Hematopoietic multipotent progenitor cell treated with erythropoietin and hydrocortisone succinate and interleukin-3 and kit ligand, for 6 days (in vitro differentiated cells): ENCODE measurements around the gene BAHD1.

Experiments
- DNase-seq: peaks from one replicate; pipeline ENCODE4 v3.0.0-alpha.2; 2015

BAHD1 gene

DNA sequence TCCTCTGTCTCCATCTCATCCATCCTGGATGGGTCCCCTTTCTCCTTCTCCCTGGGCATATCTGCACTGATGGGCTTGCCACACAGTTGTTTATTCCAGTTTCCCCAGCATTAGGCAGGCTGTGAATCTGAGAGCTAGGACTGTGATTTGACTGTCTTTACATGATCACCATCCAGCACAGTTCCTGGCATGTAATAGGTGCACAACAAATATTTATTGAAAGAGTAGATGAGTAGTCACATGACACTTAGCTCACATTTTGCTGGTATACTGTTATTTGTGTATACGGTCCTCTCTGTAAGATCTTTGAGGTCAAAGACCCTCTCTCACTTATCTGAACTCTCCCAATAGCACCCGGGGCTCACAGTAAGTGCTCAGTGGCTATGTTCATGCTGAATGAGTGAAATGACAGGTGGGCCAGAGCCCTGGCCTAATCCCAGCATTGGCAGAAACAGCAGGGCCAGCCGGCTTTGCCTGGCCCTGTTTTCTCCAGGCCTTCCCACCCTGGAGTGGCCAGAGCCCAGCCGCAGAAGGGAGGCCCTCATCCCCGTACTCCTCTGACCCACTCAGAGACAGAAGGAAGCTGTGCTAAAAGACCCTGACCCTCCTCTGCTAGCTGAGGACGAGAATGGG lies 16.2 kb upstream of the BAHD1 start:
- no peak for DNase-seq

DNA sequence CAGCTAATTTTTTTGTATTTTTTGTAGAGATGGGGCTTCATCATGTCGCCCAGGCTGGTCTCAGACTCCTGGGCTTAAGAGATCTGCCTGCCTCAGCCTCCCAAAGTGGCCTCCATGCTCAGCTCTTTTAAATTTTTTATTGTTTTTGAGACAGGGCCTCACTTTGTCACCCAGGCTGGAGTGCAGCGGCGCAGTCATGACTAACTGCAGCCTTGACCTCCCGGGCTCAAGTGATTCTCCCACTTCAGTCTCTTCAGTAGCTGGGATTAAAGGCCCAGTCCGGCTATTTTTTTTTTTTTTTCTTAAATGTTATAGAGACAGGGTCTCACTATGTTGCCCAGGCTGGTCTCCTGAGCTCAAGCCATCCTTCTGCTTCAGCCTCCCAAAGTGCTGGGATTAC lies 15.1 kb upstream of the BAHD1 start:
- no peak for DNase-seq

DNA sequence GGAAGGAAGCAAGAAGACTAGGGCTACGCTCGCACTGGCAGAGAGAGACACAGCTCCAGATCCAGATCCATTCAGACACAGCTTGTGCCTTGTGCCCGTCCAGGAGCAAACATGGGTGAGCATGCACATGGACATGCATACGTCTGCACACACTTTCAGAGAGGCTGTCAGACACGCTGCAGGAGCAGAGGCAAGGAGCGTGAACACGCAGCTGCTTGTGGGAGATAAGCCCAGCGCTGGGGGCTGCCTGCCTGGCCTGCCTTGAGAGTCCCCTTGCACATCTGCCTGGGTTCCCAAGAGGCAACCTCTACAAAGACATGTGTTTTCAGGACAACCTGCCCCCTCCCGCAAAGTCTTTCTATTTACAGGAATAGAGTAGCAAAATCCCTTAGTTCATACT lies 13.6 kb upstream of the BAHD1 start:
- peak; percentile 89 for DNase-seq

DNA sequence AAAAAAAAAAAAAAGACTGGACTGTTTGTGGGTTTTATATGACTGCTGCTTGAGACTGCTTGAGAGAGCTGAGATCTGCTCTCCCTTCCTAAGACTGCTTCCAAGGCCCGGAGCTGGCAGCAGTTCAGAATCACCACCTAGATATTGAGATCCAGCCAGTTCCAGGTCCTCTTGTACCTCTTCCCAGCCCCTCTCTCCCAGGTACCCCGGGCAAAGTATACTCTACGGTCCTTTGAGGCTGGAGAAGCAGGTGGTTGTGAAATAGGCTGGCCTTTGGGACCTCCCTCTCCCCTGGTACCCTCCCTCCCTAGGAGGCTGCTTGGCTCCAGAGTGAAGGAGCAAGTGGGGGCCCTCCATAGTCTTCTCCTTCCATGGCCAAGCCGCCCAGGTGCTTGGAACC lies 12.6 kb upstream of the BAHD1 start:
- DNase-seq, result no peak

DNA sequence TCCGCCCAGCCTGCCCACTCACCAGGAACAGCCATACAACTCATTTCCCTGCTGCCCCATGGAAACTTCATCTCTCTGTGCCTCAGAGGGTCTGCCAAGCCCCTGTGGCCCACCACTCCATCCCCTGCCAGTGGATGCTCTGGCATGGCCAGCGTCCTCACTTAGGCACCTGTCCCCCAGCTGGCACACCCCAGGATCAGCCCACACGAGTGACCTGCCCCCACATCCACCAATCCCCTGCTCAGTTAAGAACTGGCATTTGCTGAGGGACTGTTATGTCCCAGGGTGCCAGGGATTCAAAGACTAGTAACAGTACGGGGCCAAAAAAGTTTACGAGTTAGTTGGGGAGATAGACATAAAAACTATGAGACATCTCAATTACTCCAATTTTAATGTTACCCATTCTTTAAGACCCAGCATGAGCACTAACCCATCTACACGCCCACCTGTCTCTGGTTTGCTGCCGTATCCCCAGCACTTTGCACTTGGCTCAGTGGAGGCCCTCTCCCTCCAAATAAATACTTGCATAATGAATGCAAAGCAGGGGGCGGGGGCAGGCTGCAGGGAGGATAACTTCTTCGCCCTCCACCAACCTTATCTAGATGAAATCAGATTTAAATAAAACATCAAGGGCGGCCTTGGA lies 11.6 kb upstream of the BAHD1 start:
- DNase-seq, result no peak

DNA sequence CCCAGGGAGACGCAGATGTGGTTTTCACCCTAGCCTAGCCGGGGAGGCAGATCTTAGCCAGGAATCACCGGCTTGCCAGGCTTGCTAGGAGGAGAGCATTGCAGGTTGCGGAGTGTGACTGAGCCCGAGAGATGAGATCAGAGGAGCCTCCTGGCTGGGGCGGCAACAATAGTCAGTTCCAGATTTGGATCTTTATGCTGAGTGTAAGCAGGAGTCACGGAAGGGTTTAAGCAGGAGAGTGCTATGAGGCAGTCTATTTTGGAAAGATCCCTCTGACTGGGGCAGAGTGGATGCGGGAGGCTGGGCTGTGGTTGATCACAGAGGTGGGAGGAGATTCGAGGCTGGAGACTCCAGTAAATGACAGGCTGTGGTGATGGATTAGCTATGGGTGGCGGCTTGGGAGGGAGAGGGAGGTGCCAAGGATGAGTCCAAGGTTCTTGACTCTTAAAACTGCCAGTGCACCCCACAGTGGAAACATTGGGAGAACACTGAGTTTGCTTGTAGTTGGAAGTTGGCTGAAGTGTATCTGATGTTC lies 10.4 kb upstream of the BAHD1 start:
- DNase-seq, result peak; percentile 81

DNA sequence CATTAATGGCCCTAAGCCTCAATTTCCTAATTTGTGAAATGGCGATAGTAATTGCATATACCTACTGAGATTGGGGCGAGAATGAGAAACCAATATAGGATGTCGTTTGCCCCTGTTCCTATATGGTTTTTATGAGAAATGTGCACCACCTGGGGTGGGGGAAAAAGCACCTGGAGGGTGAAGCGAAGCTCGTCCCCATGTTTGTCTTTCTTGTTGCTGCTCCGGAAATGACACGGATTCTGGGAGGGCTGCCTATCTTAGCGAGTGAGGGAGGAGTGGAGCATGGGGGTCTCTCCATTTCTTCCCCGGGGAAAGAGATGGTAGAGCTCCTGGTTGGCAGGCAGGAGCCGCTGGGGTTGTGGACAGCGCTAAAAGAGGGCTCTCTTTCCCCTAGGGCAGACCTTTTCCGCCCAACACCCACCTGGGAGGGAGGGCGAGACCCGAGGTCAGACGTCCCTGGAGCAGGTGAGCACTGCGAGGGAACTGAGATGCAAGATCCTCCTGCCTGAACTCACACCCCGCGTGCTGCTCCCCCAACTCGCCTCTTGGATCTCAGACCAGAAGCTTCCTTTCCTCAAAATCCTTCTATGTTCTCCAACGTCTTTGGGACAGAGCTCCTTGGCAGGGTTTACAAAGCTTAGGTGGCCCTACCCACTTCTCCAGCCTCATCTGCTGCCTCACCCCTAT lies 5.6 kb upstream of the BAHD1 start:
- peak; percentile 36 for DNase-seq

DNA sequence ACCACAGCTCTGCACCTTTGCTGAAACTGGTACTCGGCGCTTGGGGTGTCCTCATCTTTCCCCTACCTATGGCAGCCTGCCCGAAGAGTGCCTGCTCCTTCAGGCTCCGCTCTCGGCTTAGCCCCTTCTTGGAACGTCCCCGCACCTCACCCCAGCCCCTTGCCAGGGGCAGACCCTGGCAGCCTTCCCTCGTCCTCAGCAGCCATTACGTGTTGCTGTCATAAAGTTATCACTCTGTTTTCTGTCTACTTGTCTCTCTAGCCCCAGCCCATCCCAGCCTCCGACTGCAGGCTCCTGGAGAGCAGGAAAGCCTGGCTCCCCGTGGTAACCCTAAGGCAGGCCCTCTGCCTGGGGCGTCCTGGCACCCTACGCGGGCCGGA lies 5.1 kb upstream of the BAHD1 start:
- no peak for DNase-seq

DNA sequence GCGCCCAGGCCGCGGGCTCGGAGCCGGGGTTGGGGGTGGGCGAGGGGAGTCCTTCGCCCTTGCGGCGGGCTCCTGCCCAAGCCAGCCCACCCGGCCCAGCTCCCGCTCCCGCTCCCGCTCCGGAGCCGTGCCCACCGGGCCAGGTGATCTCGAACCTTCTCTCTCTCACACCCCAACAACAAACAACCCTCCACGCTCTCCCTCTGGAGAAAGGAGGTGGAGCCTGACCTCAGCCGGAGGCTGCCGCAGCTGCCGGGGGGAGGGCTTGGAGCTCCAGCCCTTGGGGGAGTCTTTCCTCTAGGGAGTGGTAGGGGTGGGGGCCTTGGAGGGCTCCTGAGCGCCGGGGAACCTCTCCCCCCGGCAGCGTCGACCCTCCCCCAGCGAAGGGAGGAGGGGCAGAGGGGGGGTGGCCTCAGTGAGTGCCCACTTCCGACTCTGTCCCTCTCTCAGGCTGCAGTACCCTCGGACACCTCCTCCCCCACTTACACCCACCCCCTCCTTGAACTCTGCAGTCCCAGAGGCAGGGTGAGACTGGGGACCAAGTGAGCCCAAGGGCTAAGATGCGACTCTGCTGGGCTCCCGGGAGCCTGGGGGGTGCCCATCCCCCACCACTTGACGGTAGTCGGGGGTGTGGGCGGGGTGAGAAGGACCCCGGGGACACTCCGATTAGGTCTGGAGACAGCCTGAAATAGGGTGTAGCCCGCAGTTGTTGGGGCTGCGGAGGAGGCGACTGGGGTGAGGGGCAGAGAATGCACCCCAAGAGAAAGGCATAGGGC lies 4.4 kb upstream of the BAHD1 start:
- peak; percentile 72 for DNase-seq

DNA sequence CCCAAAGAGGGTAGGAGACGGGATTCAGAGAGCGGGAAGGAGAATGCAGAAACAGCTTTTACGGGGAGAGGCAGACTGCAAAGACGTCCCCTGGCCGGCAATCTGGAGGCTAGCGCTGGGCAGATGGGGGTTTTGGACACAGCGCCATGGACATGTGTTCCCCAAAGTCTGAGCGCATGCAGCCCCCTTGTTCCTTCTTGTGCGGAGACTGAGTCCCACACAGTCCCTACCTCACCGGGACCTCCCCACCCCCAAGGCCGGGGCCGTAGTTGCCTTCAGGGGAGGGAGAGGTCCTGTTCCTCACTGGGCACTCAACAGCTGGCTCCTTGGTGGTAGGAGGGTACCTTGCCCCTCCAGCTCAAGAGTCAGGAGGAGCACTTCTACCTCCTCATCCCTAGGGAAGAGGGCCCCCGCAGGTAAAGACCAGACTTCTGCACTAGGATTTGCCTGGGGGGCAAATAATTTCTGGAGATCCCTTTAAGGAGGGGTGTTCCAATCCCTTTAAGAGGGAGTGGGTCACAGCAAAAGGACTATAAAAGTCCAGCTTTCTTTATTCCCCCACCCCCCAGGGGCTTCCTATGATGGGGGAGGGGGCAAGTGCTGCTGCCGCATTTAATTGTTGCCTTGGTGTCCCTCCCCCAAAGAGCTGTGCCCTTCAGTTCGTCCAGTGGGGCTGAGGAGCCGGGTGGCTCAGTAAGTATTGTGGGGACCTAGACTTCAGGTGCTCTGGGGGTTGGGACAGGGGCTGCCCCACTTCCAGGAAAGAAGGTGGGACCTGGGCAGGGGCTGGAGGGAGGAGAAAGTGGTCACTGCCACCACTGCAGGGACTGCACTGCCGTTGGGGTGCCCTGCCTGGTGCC lies 3.6 kb upstream of the BAHD1 start:
- no peak for DNase-seq

DNA sequence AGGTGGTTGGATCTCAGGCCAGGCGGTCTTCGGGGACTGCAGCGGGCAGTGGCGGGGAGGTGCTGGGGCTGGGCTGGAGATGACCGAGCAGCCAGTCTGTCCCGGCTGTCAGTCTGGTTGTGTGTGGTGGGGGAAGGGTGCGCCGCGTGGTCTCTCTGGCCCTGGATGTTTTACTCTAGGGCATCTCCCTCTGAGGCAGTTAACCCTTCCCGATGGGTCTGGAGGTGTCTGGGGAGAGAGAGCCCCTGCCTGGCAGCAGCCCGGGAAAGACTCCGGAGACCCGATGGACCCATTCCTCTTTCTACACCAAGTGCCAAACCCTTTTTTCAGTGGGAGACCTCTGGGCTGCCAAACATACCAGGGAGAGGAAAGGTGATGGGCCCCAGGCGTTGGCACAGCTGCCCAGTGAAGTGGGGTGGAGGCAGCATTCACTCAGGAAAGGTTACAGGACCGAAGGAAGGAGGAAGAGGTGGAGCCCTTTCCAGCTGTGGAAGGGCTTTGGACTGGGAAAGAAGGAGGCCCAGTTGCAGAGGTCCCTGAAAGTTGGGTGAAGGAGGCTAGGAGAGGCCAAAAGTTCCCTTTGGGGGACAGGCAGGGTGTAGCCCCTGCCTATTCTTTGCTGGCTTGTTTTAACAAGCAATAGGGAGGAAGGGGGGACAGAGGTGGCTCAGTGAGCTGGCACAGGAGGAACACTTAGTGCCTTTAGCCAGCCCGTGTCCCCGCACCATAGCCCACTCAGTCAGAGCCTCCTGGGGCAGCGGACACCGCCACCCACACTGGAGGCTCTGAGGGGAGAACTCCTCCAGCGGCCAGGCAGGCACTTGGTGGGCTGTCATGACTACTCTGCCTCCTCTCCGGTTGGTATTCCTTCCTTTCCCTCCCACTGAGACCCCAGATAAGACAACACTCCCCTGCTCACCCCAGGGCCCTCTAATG lies 2.7 kb upstream of the BAHD1 start:
- no peak for DNase-seq

DNA sequence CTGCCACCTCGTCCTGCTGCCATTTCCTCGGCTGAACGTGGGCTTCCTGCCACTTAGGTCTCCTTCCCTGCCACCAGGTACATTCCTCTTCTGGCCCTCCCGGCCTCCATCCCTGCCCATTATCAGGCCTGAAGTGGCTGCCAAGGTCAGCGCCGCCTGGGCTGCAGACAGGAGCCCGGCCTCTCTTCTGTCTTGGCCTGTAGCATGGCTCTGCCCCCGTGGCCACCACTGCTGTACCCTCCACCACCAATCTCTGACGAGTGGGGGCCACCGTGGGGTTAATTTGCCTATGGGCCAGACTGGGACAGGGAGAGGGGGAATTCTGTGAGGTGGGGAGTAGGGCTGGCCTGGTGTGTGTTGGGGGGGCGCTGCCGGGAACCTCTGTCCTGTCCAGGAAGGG lies 2.0 kb upstream of the BAHD1 start:
- no peak for DNase-seq

DNA sequence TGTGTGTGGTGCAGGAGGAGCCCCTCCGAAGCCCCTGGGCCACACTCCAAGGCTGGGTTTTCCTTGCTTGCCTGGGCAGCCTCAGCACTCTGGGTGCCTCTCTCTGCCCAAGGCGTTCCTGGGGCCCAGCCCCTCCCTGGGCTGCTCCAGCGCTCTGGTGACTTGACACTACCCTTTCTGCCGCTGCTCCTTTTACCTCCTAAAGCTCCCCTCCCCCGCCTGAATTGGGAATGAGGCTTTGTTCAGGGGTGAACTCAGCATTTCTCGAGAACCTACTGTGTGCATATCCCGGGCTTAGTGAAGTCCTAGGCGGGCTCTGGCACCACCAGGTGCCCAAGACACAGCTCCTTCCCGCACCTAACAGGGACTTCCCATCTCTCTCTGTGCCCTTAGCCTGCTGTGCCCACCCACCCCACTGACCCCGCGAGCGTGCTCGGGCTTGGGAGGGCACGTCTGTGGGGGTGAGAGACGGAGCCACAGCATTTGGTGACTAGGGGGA lies 1.2 kb upstream of the BAHD1 start:
- DNase-seq, result peak; percentile 75

DNA sequence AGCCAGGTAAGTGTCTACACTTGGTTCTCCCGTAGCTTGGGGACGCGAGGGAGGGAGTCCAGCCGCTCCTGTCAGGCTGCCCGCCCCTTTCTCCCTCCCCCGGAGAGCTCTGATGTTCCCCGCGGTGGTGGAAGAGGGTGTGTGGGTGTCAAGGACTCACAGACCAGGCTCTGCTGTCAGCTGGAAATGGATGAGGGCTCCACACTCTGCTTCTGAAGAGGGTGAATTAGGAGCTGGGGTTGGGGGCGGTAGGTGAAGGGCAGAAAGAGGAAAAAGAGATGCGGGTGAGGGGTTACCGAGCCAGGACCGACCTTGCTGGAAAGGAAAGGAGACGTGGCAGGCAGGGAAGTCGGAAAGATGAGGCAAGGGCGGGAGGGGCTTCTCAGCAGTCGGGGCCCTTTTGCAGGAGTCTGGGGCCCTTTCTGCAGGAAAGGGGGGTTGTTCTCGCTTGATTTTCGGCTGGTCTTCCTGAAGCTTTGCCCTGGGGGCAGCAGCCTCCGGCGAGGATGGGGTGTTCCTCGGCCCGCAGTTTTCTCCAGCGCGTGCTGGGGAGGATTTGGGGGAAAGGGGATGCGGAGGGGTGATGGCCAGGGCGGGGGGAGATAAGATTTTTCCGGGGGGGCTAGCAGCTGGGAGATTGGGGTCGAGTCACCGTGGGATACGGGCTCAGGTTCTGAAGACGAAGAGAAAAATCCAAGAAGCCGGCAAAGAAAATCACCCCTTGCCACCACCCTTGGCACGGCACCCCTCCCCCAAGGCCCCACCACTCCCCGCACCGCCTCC lies 602 bp upstream of the BAHD1 start:
- peak; percentile 70 for DNase-seq

DNA sequence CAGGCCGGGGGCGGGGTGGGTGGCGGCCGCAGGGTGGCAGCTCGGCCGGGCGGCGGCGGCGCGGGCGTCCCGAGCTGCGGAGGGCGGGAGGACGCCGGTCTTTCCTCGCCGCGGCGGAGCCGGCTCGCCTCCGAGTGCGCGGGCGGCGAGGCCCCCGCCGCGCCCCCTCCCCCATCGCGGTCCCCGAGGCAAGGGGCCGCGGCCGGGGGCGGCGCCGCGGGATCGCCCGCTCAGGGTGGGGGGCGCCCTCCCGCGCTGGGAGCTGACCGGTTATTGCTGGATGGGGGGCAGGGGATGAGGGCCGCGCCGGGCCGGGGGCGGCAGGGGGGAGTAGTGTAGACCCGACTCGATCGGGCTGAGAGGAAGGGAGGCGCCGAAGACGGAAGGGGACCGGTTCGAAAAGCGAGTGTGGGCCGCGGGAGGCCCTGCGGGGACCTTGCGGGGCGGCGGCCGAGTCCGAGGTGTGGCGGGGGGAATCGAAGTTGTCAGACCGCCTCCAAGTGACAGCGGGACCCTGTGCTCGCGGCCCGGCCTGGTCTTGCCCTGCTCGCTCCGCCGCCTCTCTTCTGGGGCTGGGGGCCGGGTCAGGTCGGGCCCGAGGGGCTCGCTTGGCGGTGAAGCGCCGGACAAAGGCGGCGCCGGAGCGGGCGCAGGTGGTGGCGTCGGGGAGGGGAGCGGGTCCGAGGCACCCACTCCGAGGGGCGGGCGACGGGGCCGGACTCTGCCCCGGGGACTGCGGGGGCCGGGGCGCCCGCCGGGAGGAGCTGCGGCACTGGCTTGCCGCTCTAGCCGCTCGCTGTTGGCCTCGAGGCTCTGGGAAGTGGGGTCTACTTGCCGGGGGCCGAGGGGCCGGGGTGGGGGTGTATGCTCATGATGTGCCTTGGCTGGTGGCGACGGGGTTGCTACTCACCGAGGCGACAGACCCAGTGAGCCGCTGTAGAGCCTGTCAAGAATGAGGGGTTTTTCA lies 1.1 kb downstream of the BAHD1 start:
- DNase-seq, result peak; percentile 42

DNA sequence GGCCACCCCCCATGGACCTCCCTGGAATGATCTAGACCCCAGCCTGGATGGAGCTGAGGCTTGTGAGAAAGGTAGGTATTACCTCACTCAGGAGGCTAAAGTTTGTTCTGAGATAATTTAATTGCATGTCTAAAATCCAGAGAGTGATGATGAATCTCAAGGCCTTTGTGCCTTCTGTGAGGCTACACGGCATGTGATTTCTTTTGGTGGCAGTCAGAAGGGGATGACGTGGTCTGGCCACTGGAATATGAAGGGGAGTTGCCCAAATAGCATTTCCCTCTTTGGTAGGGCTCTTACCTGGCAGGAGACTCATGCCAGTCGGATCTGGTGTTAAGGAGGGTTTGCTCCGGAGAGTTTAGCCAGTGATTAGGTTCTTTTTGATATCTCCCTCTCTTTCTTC lies 2.5 kb downstream of the BAHD1 start:
- DNase-seq, result no peak

DNA sequence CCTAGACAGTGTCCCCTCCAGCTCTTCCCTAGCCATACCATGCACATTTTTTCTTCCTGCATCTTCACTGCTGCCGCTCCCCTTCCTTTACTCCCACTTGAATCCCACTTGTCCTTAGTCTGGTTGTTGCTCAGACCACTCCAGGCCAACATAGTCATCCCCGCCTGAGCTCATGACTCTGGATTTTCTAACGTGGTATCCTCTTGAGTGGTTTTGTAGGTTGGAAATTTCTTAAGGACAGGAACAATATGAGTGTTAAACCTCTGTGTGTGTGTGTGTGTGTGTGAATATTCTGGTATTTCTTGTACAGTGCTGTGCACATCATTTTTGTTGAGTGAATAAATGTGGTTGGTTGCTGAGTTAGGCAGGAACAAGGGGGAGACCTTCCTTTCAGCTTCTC lies 3.1 kb downstream of the BAHD1 start:
- DNase-seq, result no peak

DNA sequence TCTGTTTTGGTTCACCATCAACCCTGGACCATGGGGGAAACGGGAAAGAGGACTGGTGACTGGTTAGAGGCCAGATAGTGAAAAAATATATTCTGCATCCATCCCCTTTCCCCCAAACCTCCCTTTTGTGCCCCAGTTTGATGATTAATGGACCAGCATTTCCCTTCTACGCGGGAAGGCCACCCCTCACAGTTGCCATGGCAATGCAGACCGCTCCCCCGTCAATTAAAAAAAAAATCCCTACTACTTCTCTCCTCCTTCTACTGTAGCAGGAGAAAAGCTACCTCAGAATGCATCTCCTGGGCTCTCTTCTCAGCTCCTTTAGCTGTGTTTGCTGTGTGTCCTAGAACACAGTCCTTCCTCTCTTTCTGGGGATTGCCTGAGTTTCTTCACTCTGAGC lies 4.0 kb downstream of the BAHD1 start:
- no peak for DNase-seq

DNA sequence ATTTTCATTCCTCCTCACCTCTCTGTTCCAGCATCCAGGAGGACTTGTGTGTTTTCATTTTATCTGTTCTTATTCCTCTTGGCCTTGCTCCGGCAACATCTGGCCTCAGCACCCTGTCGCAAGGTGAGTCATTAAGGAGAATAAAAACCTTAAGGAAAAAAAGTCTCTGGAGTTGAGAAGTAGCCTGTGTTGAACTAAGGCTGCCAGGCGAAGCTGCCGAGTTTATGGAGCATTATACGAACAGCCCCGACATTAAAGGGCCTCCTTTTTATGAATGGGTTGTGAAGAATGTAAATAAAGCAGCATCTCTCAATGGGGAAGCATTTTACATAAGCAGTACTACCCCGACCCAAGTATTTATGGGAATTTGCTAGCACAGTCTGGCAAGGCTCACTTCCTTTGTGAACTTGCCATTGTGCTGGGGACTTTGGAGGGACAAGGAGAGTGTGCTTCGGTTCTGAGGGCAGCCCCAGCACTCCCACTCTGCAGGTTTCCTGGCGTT lies 4.7 kb downstream of the BAHD1 start:
- DNase-seq, result no peak
